MM.1S (cell line): Measurements from ENCODE around the gene PHTF2.

Experiments
- CTCF ChIP-seq: fragments of 300-600 bp; sonication (generic); IDR thresholded peaks from 2 replicates; pipeline ENCODE4 v1.5.1; 2016; ENCODE audit warnings: antibody characterized with exemption, low read length, mixed read lengths
- EZH2 ChIP-seq: fragments of 300-600 bp; sonication (generic); optimal IDR thresholded peaks from 2 replicates; pipeline ENCODE3; 2017; ENCODE audit warnings: low read depth, mild to moderate bottlenecking, antibody characterized with exemption, low read length, mixed read lengths
- EZH2phosphoT487 ChIP-seq: fragments of 300-600 bp; sonication (generic); IDR thresholded peaks from 2 replicates; pipeline ENCODE4 v1.6.1; 2018; ENCODE audit warnings: antibody characterized with exemption, low read length

- no peak for TF ChIP-seq CTCF
- no peak for TF ChIP-seq EZH2
- no peak for TF ChIP-seq EZH2phosphoT487
These were observed 2.5 kb upstream of the PHTF2 start for GRCh38 chr7:77796109-77796508.
